ENCODE data around the gene TMPRSS11E.

- TF ChIP-seq, protein P1, sequence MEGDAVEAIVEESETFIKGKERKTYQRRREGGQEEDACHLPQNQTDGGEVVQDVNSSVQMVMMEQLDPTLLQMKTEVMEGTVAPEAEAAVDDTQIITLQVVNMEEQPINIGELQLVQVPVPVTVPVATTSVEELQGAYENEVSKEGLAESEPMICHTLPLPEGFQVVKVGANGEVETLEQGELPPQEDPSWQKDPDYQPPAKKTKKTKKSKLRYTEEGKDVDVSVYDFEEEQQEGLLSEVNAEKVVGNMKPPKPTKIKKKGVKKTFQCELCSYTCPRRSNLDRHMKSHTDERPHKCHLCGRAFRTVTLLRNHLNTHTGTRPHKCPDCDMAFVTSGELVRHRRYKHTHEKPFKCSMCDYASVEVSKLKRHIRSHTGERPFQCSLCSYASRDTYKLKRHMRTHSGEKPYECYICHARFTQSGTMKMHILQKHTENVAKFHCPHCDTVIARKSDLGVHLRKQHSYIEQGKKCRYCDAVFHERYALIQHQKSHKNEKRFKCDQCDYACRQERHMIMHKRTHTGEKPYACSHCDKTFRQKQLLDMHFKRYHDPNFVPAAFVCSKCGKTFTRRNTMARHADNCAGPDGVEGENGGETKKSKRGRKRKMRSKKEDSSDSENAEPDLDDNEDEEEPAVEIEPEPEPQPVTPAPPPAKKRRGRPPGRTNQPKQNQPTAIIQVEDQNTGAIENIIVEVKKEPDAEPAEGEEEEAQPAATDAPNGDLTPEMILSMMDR (IDR thresholded peaks at IDR 0.05): no peak
- no peak for TF ChIP-seq POLR2A (IDR thresholded peaks at IDR 0.05)
Observed at GRCh38 chr4:68535974-68536373, 88.7 kb downstream of the TMPRSS11E start.

Data from heart left ventricle (tissue), 13 donors.